GM12873 (cell line): ENCODE results near the gene NCS1.

Experiments
- TF ChIP-seq, protein P1 (sequence below): IDR thresholded peaks from 2 replicates; pipeline ENCODE4 v1.5.1; 2012; ENCODE audit warnings: low read depth, mild to moderate bottlenecking, moderate library complexity, low read length, control low read depth; ENCODE audit not compliant: insufficient read depth; ENCODE audit errors: missing control alignments

Gene NCS1

DNA sequence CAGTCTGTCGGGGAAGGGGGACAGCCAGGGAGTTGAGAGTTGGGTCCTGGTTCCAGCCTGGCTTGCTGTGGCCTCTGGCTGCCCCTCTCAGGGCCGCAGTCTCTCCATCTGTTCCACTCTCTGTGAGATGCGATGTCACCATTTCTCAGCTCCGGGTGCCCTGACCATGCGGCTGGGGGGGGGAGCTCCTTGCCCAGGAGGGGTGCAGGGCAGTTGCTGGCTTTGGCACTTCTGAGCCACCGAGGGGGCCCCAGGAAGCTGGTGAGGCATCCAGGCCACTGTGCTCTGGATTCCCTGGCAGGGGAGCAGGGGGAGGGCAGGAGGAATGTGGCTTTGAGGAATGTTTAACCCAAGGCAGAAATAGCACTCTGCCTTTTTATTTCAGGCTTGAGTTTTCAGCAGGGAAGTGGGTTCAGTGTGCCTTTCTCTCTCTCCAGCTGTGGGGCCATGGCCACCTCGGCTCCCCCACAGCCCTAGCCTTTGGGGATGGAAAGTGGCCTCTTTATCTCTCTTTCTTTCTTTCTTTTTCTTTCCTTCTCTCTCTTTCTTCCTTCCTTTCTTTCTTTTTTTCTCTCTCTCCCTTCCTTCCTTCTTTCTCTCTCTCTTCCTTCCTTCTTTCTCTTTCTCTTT, 11.0 kb downstream of the NCS1 start:
- TF ChIP-seq, protein P1, sequence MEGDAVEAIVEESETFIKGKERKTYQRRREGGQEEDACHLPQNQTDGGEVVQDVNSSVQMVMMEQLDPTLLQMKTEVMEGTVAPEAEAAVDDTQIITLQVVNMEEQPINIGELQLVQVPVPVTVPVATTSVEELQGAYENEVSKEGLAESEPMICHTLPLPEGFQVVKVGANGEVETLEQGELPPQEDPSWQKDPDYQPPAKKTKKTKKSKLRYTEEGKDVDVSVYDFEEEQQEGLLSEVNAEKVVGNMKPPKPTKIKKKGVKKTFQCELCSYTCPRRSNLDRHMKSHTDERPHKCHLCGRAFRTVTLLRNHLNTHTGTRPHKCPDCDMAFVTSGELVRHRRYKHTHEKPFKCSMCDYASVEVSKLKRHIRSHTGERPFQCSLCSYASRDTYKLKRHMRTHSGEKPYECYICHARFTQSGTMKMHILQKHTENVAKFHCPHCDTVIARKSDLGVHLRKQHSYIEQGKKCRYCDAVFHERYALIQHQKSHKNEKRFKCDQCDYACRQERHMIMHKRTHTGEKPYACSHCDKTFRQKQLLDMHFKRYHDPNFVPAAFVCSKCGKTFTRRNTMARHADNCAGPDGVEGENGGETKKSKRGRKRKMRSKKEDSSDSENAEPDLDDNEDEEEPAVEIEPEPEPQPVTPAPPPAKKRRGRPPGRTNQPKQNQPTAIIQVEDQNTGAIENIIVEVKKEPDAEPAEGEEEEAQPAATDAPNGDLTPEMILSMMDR, result no peak

DNA sequence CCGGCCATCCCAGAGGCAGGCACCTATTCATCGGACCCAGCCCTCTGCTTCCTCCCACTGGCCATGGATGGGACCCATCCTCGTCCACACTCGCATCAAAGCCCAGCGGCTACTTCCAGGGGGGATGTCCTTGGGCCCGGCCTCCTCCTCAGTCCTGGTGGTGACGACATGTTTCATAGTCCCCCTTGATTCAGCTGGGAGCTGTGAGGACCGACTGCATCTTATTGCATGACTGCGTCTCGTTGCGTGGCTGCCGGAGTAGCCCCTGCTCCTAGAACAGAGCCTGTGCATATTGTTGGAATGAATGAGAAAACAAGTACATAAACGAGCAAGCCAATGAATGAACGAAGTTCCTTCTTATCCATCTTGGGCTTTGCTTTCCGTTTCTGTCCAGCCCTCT, 12.8 kb downstream of the NCS1 start:
- TF ChIP-seq, protein P1, result no peak

DNA sequence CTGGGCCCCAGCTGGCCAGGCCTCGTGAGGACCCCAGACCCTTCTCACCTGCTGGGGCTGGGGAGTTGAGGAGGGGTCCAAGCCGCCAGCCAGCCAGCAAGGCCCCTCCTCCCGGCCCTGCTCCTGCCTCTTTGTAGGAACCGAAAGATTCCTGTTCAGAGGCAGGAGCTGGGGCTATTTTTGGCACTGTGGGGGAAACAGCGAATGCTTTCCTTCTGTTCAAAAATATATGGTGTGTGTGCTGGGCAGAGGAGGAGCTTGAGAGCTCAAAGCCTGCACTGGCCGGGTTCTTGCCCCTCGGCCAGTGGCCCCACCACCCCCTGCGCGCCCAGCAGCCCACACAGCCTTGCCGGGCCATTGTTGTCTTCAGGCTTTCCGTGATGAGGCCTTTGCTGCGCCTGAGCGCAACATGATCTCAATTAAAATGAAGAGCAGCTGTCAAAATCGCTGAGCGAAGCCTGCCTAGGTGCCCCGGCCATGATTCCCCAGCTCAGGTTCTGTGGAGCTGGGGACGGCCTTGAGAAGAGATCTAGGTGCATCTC, 13.4 kb downstream of the NCS1 start:
- TF ChIP-seq, protein P1, result no peak

DNA sequence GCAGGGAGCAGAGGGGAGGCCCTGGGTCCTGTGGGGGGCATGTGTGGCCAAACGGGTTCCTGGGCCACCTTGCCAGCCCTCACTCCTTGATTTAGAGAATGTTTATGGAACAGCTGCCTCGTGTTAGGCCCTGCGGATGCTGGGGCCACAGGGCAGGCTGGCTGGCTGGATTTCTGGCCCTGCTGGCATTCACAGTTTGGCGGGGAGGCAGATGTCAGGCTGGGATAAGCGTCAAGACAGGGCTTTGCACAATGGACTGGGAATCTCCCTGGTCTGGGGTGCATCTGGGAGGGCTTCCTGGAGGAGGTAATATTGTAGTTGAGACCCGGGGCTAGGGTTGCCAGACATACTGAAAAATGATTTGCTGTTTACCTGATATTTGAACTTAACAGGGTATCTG, 13.8 kb downstream of the NCS1 start:
- TF ChIP-seq, protein P1, result no peak

DNA sequence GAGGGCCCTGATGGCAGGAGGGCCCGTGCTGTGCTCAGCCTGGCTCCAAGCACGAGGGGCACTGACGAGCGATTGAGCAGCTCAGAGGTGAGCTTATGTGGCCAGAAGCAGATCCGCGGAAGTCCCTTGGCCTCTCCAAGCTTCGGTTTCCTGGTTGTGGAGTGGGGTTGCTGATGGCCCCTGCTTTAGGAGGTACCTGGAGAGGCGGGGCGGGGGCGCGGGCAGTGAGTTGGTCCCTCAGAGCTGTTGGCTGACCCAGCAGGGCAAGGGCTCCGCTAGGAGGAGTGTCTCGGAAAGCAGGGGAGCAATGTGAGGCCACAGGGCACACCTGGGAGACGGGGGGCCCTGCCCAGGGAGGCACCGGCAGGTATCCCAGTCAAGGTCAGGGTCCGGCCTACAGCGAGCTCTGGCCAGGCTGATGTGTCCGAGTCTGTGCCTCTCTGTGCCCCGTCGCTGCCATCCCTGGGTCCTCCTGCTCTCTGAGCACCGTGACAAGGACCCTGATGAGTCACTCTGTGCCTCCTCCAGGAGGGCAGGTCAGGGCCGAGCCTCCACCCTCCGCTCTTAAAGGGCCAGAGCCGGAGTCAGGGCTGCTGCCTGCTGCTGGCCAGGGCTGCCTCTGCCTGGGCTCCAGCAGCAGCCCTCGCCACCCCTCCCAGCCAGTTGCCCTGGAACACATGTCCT, 14.8 kb downstream of the NCS1 start:
- TF ChIP-seq, protein P1, result no peak

DNA sequence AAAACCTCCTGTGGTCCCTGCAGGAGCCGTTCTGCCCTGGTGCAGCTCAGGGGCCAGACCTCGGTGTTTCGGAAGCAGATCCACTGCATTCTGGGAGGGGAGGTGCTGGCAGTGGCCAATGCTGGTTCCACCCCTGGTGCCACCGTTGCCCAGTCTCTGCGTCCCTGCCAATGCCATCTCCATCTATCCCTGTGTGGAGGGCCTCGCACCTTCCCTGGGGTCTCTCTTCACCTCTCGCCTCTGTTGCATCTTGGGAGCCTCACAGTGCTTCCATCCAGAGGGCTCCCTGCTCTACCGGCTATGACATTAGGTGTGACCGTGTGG, 15.3 kb downstream of the NCS1 start:
- TF ChIP-seq, protein P1, result no peak

DNA sequence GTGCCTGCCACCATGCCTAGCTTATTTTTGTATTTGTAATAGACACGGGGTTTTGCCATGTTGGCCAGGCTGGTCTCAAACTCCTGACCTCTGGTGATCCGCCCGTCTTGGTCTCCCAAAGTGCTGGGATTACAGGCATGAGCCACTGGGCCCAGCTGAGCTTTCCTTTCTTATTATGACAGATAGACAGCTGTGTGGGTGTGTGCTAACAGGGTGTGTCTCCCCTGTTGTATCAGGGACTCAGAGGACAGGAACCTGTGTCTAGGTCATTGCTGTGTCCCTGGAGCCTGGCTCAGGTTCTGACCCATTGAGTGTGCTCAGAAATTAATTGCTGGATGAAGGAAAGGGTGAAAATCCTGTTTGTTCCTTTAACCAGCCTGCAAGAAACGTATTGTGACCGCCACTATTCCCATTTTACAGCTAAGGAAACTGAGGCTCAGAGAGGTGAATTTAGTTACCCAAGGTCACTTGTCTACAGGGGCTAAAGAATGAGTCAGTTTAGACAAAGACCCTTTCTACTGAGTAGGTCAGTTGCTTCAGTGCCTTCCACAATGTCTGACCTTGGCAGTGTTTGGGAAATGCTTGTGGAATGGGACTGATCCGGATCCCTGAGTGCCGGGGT, 16.8 kb downstream of the NCS1 start:
- TF ChIP-seq, protein P1, result no peak
